Natural killer cell (primary cell): Measurements from ENCODE around the gene FKBP11. TPM values are rescaled to one million over a fixed set of nuclear protein-coding genes. Genes with fewer than 3 reads are reported as not detected.

ENCODE experiments used
- ATAC-seq, 3 donors: fragments of 150-1000 bp in 2 of 3; fragments of 200-7000 bp in 1 of 3; cut with Tn5 transposase; 1 replicate in 1 of 3; 2 replicates in 2 of 3; pipeline ENCODE4 v1.10.0; 2021; ENCODE audit warnings: mild to moderate bottlenecking in 2 of 3, moderate library complexity in 2 of 3
- DNase-seq, 2 donors: peaks; one replicate each; pipeline versions ENCODE4 v3.0.0 to v3.0.0-alpha.2; 2013 to 2021; ENCODE audit warnings: mixed read lengths in 1 of 2
- H3K27ac ChIP-seq: one replicate; pipeline ENCODE4 v1.5.1; 2013; ENCODE audit warnings: mild to moderate bottlenecking, low read length
- H3K27me3 ChIP-seq: one replicate; pipeline ENCODE4 v1.6.1; 2013; ENCODE audit warnings: low read length; ENCODE audit not compliant: control insufficient read depth, insufficient read depth
- H3K36me3 ChIP-seq: one replicate; pipeline ENCODE4 v1.6.1; 2013; ENCODE audit warnings: low read length; ENCODE audit not compliant: control insufficient read depth, insufficient read depth
- H3K4me1 ChIP-seq: one replicate; pipeline ENCODE4 v1.6.1; 2013; ENCODE audit warnings: low read length; ENCODE audit not compliant: control insufficient read depth, insufficient read depth
- H3K4me3 ChIP-seq: one replicate; pipeline ENCODE4 v1.5.1; 2013; ENCODE audit warnings: low read length
- H3K9me3 ChIP-seq: one replicate; pipeline ENCODE4 v1.6.1; 2013; ENCODE audit warnings: low read length; ENCODE audit not compliant: control insufficient read depth, insufficient read depth
- H3K27ac Mint-ChIP-seq, 2 donors: one replicate each; pipeline ENCODE4 v1.8.0; 2022; ENCODE audit warnings: mild to moderate bottlenecking in 2 of 2, mixed read lengths in 2 of 2, moderate library complexity in 1 of 2
- H3K27me3 Mint-ChIP-seq, 2 donors: one replicate each; pipeline ENCODE4 v1.8.0; 2022; ENCODE audit warnings: low read depth in 2 of 2, mixed read lengths in 2 of 2
- H3K36me3 Mint-ChIP-seq: one replicate; pipeline ENCODE4 v1.8.0; 2022; ENCODE audit warnings: mixed read lengths
- H3K4me1 Mint-ChIP-seq, 2 donors: one replicate each; pipeline ENCODE4 v1.8.0; 2022; ENCODE audit warnings: mixed read lengths in 2 of 2
- H3K4me3 Mint-ChIP-seq: one replicate; pipeline ENCODE4 v1.8.0; 2022; ENCODE audit warnings: mild to moderate bottlenecking, moderate library complexity, mixed read lengths
- H3K9me3 Mint-ChIP-seq, 2 donors: one replicate each; pipeline ENCODE4 v1.8.0; 2022; ENCODE audit warnings: mixed read lengths in 2 of 2
- CTCF ChIP-seq: fragments of 200-600 bp; IDR thresholded peaks from one replicate; pipeline ENCODE4 v1.8.0; 2022; ENCODE audit warnings: antibody characterized with exemption
- WGBS: methylation state at CpG from one replicate; pipeline ENCODE4 v1.1.7; 2013; ENCODE audit warnings: missing lambda C conversion rate; ENCODE audit not compliant: insufficient coverage; 5-methylcytosine and 5-hydroxymethylcytosine counted together
- intact Hi-C: fragments of 100-400 bp; cut with micrococcal nuclease; formaldehyde crosslinking; loops from one replicate; pipeline ENCODE4 v1.14.2; 2022
- total RNA-seq, 4 donors: library from RNA; stranded (reverse); fragments of 120-200 nt in 1 of 4; gene quantifications; one replicate each; pipeline versions ENCODE4 v1.2.3 to v1.2.4, GENCODE V29; 2013 to 2022

Gene FKBP11
- total RNA-seq, 3 donors from 2014 or later (not counting 1 experiment from before 2014, with no cell fraction given): 156 to 228 (median 218) TPM

- no peaks in the 10 kb centered on the region for H3K36me3 ChIP-seq
- peak; percentile 90 for TF ChIP-seq CTCF
- no peak overlapping the region for H3K4me3 ChIP-seq
- no peak overlapping the region for H3K27ac Mint-ChIP-seq
- no peaks in the 10 kb centered on the region for H3K9me3 Mint-ChIP-seq
- H3K4me3 Mint-ChIP-seq: no peak overlapping the region
- H3K4me1 ChIP-seq: peaks cover 9% of the 10 kb centered on the region
- H3K9me3 ChIP-seq: no peaks in the 10 kb centered on the region
- peak; percentile 70 to 86 for DNase-seq
- intact Hi-C loops: loop anchor here (1.0 to 5.0 kb wide), 2 partner anchors 38 to 139 kb away; no protein-coding TSS in a partner anchor
- H3K27ac ChIP-seq: no peak overlapping the region
- H3K27me3 ChIP-seq: peaks cover 11% of the 10 kb centered on the region
- H3K4me1 Mint-ChIP-seq: peaks cover 0 to 5% of the 10 kb centered on the region in 2 donors
- no peaks in the 10 kb centered on the region for H3K36me3 Mint-ChIP-seq
- H3K27me3 Mint-ChIP-seq: peaks cover 7 to 18% of the 10 kb centered on the region in 2 donors
- WGBS: 11% methylated on average over 37 of the region's 37 CpGs
- ATAC-seq: peak; percentile 83 to 99 (median 98)
Measured at GRCh38 chr12:48890657-48891418, 34.5 kb downstream of the FKBP11 start.

GRCh38 chr12:48889679-48890078 is 35.6 kb downstream of the FKBP11 start:
- H3K4me1 Mint-ChIP-seq: peaks cover 0 to 5% of the 10 kb centered on the region in 2 donors
- H3K27me3 Mint-ChIP-seq: peaks cover 7 to 16% of the 10 kb centered on the region in 2 donors
- DNase-seq: no peak
- Histone ChIP-seq H3K27ac (no peak overlapping the region), H3K4me3 (no peak overlapping the region), H3K27me3 (peaks cover 11% of the 10 kb centered on the region), H3K9me3 (no peaks in the 10 kb centered on the region), H3K4me1 (peaks cover 9% of the 10 kb centered on the region), H3K36me3 (no peaks in the 10 kb centered on the region)
- no peak for ATAC-seq
- WGBS: 87% methylated on average over 3 of the region's 3 CpGs
- H3K27ac Mint-ChIP-seq: no peak overlapping the region
- no peaks in the 10 kb centered on the region for H3K9me3 Mint-ChIP-seq
- no peak overlapping the region for H3K4me3 Mint-ChIP-seq
- intact Hi-C loops: loop anchor here (1.0 to 5.0 kb wide), 2 partner anchors 36 to 137 kb away; no protein-coding TSS in a partner anchor
- H3K36me3 Mint-ChIP-seq: no peaks in the 10 kb centered on the region
- TF ChIP-seq CTCF: no peak

- Histone ChIP-seq H3K27ac (no peak overlapping the region), H3K27me3 (peaks cover 7% of the 10 kb centered on the region), H3K4me1 (no peaks in the 10 kb centered on the region), H3K4me3 (no peak overlapping the region), H3K9me3 (no peaks in the 10 kb centered on the region), H3K36me3 (no peaks in the 10 kb centered on the region)
- H3K27ac Mint-ChIP-seq: no peak overlapping the region
- WGBS: 83% methylated on average over 13 of the region's 13 CpGs
- no peak for TF ChIP-seq CTCF
- intact Hi-C loops: no loop called here
- H3K36me3 Mint-ChIP-seq: no peaks in the 10 kb centered on the region
- no peak overlapping the region for H3K4me3 Mint-ChIP-seq
- DNase-seq: no peak
- ATAC-seq: no peak
- H3K9me3 Mint-ChIP-seq: no peaks in the 10 kb centered on the region
- peaks cover 21 to 26% of the 10 kb centered on the region in 2 donors for H3K27me3 Mint-ChIP-seq
- H3K4me1 Mint-ChIP-seq: peaks cover 4 to 8% of the 10 kb centered on the region in 2 donors
Measured at GRCh38 chr12:48883305-48884161, 41.8 kb downstream of the FKBP11 start.
